ENCODE results near the gene C11orf91. TPM values are rescaled to one million over a fixed set of nuclear protein-coding genes. Genes with fewer than 3 reads are reported as not detected.
"Not testable (repeated sequence)": the region's sequence is repeated elsewhere in the genome, so short reads cannot be mapped to it uniquely, and the experiment has no call there.

The C11orf91 gene
- total RNA-seq, 1 donor from 2014 or later, result 0.13 TPM

DNA sequence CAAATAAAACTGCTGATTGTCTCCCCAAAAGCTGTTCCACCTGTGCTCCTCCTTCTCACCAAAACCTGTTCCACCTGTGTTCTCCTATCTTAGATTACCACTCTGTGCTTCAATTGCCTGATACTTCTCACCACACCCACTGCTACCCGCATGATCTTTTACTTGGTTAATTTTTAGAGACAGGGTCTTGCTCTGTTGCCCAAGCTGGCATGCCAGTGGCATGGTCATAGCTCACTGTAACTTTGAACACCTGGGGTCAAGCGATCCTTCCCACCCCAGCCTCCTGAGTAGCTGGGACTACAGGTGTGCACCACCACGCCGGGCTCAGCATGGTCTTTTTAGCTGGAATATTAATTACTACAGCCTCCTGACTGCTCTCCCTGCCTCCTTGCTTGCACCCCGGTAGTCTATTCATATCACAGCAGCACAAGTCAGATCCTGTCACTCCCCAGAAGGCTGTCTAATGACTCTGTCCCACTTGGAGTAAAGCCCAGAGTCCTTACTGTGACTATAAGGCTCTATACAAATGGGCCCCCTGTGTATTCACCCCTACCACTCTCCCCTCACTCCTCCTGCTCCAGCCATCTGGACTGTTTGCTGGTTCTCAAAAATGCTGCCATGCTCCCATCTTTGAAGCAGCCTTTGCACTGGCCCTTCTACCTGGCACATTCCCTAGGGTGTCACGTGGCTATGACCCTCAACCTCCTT lies 3.5 kb downstream of the C11orf91 start:
- no peak for DNase-seq (ENCODE audit: low read depth, low spot score)

GRCh38 chr11:33696411-33696810 lies 4.2 kb downstream of the C11orf91 start:
- DNase-seq (ENCODE audit: low read depth, low spot score), result no peak

- peak; percentile 64 for DNase-seq (ENCODE audit: low read depth, low spot score)
Measured at GRCh38 chr11:33695051-33695566, 5.5 kb downstream of the C11orf91 start.

DNA sequence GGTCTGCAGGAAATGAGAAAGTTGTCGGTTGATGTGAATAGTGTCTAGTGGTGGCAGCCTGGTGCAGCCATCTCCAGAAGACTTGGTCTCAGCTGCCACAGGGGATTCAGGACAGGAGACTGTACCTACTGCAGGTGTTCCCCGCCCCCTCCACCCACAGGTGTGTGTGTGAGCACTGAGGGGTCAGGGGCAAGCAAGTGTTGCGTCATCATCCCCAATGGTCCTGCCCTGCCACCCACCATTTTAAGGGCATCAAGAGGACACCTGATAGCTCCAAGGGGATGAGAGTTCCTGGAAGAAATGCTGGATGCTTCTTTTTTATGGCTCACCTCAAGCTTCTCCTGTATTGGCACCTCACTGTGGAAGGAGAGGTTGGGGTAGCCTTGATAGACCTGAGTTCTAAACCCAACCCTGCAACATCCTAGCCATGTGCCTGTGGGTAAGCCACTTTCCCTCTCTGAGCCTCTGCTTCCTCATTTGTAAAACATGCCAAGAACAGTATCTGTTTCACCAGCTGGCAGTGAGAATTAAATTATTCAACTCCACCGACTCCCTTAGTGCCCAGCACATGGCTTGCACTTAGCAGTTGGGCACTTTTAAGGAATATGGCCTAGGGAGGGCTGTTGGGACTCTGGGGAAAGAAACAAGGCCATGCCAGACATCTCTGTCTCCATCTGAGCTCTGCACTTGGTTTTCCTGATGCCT lies 6.1 kb downstream of the C11orf91 start:
- DNase-seq (ENCODE audit: low read depth, low spot score), result no peak

- DNase-seq (ENCODE audit: low read depth, low spot score), result no peak
Measured at GRCh38 chr11:33692541-33692940, 8.1 kb downstream of the C11orf91 start.

- peak; percentile 95 for DNase-seq (ENCODE audit: low read depth, low spot score)
Measured at GRCh38 chr11:33692013-33692504, 8.6 kb downstream of the C11orf91 start.

DNA sequence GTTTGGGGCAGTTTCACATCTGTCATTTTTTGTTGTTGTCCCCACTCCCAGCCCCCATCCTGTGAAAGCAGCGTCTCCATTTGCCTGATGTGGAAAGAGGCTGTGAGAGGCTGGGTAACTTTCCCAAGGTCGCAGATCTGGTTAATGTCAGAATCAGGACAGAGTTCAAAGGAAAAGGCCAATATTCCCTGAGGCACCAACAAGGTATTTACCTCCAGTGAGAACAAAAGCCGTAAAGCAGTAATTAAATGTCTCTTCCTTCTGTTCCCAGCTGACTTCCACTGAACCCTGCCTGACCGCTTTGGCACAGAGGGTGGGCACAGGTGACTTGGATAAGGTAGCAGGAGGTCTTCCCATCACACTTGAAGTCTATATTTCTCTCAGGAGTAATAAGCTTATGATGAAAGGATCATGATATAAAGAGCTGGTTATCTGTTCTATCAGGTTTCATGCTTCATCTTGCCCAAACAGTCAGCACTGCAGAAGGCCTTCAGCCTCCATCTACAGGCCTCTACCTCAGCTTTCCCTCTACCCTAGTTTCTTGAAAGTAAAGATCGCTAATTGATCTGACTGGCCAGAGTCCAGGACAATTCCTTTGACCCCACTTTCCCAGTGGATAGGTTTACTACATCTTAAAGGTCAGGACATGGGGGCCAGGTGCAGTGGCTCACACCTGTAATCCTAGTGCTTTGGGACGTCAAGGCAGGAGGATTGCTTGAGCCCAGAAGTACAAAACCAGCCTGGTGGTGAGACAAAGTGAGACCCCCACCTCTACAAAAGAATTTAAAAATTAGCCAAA lies 9.4 kb downstream of the C11orf91 start:
- DNase-seq (ENCODE audit: low read depth, low spot score), result no peak

DNA sequence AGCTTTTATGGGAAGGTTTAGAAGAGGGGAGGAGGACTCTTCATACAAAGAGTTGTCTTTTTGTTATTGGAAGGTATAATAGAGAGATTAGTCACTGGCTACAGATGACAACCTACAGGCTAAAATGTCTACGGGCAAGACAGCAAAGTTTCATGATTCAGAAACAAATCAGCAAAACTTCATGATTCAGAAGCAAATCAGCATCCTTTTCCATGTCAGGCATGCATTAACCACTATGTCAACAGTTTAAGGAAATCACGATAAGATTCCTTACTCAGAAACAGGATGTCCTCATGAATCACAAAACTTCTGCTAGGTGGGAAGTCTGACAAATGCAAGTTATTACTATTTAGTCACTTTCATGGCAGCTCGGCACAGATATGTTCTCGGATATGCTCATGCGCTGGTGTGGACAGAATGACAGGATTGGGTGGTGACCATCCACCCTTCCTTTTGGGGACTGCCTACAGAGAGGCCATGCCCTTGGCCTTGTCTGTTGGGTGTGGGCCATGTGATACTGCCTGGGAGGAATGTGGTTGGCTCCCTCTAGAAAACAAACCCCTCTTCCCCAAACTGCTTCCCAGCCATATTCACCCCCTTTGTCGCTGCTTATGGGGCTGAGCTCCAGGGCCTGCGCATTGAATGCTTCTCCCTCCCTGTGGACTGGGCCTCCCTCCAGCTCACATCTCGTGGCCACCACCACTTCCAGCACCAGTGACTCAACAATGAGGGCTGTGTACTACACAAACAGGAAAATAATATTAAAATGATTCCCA lies 10.1 kb downstream of the C11orf91 start:
- peak; percentile 96 for DNase-seq (ENCODE audit: low read depth, low spot score)

DNA sequence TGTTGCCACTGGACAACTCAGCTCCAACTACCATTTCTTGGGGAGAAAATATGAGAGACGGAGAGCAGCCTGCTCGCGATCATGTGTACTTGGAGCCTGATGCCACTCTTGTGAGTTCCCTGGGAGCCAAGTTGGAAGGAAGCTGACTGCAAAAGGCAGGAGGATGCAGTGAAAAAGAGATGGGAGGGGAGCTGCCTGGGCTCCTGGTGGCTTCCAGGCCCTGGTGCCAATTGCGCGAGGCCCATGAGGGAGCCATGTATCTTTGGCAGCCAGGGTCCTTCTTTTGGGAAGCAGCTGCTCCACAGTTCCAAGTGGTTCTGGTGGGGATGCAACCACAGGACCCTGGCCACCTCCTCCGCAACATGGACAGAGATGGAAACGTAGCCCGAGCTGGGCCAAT lies 11.1 kb downstream of the C11orf91 start:
- DNase-seq (ENCODE audit: low read depth, low spot score), result no peak

GRCh38 chr11:33689085-33689484 lies 11.5 kb downstream of the C11orf91 start:
- DNase-seq (ENCODE audit: low read depth, low spot score), result no peak

GRCh38 chr11:33687733-33688479 lies 12.7 kb downstream of the C11orf91 start:
- no peak for DNase-seq (ENCODE audit: low read depth, low spot score)

- DNase-seq (ENCODE audit: low read depth, low spot score), result no peak
Measured at GRCh38 chr11:33685082-33685481, 15.5 kb downstream of the C11orf91 start.

DNA sequence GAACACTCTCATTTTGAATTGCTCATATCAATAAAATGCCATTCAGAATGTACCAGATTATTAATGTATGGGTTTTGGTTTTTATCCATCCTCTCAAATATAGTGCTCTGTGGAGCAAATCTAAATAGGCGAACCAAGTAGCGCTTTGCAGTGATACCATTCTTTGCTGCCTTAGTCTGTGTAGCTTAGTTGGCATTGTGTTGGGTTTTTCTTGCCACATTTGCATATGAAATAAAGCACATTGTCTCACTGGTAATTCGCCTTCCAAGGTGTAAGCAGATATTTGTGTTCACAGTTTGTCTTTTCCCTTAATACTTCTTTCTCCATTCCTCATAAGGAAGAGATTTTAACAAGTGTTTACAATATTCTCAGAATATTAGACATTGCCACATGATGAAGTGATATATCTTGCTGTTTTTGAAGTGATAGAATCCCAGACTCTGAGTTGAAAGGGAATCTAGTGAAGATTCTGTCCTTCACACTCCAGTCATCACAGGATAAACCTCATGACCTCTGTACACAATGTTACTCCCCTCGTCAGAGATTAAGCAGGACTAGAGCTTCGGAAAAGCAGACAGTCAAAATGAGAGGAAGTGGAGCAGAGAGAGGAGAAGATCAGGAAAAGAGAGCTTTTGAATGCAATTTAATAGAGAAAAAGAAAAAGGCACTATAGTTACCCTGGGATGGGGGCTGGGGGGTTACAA lies 16.5 kb downstream of the C11orf91 start:
- no peak for DNase-seq (ENCODE audit: low read depth, low spot score)

- DNase-seq (ENCODE audit: low read depth, low spot score), result no peak
Measured at GRCh38 chr11:33682446-33682845, 18.2 kb downstream of the C11orf91 start.

DNA sequence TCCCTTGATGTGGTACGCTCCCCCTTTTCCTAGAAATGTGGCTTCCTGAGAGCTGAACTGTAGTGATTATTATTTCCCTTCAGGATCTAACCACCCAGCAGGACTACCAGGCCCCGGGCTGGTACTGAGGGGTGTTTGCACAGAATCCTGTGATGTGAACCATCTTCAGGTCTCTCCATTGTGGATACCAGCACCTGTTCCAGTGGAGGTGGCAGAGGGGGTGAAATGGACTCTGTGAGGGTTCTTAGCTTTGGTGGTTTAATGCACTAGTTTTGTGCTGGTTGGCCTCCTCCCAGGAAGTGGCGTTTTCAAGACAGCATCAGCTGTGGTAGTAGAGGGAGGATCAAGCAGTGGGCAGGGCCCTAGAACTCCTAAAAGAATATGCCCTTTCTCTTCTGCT lies 18.6 kb downstream of the C11orf91 start:
- DNase-seq (ENCODE audit: low read depth, low spot score), result no peak

DNA sequence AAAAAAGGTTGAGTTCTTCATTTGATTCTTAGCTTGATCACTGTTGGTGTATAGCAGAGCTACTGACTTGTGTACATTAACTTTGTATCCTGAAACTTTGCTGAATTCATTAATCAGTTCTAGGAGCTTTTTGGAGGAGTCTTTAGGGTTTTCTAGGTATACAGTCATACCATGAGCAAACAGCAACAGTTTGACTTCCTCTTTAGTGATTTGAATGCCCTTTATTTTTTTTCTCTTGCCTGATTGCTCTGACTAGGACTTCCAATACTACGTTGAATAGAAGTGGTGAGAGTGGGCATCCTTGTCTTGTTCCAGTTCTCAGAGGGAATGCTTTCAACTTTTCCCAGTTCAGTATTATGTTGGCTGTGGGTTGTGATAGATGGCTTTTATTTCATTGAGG lies 22.0 kb downstream of the C11orf91 start:
- not testable (repeated sequence) for DNase-seq (ENCODE audit: low read depth, low spot score)

DNA sequence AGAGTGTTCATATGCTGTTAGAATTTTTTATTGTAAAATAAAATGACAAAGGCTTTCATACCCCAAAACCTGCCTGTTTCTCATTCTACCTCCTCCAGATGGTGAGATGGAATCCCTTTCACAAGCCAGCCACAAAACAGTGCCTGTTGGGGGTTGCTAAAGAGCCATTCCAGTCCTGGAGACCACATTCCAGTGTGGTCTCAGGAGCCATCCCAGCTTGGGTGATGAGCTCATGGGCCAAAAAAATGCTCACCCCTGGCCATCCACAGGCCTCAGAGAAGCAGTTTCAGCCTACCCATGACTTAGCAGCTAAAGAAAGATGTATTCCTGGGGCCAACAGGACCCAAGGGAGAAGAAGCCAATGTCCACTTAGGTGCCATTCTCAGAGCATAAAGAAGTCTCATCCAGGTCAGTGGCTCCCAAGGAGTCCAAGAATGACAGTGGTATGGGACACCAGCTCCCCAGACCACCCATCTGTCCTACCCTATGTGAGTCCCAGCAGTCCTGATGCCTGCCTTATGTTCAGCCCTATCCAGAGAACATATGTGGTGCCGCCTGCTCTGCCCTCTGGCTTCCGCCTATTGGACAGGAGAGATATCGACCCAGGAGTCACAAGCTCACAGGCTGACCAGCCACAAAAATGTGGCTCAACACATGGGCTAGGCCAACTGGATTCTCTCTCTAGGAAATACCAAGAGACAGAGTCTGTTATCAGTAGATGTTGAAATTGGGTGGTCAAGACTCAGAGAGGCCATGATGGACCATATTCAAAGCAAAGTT lies 26.4 kb downstream of the C11orf91 start:
- no peak for DNase-seq (ENCODE audit: low read depth, low spot score)

DNA sequence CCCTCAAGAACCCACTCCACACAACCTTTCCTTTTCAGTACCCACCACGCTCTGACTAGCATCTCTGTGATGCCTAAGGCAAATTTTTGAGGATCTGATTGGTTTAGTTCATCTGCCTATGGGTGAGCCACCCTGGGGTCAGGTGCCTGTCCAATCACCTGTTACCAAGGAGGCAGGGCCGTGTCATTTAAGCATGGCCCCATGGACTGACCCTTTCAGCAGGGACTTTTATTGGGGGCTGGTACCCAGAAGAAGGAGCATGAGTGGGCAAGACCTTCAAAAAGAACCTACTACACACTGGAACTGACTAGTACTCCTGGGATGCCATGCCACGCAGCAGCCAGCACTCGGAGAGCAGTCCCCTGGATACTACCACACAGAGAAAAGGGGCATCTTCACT lies 28.4 kb downstream of the C11orf91 start:
- DNase-seq (ENCODE audit: low read depth, low spot score), result no peak

Data from pulmonary artery endothelial cell (primary cell).